Karpas-422 (cell line): ENCODE measurements around the gene CHST11. TPM values are rescaled to one million over a fixed set of nuclear protein-coding genes. Genes with fewer than 3 reads are reported as not detected.

Experiments
- DNase-seq: peaks from one replicate; pipeline ENCODE4 v3.0.0-alpha.2; 2015
- H2AFZ ChIP-seq: fragments of 200-600 bp; sonication (generic); 2 replicates; pipeline ENCODE4 v1.6.1; 2014; ENCODE audit warnings: antibody characterized with exemption, low read length, mixed read lengths
- H3K27ac ChIP-seq: fragments of 200-600 bp; sonication (generic); 2 replicates; pipeline ENCODE4 v1.5.1; 2014; ENCODE audit warnings: mild to moderate bottlenecking, low read length, moderate library complexity
- H3K27me3 ChIP-seq: fragments of 200-600 bp; sonication (generic); 2 replicates; pipeline ENCODE4 v1.6.1; 2014; ENCODE audit warnings: low read length, mixed read lengths
- H3K36me3 ChIP-seq: fragments of 200-600 bp; sonication (generic); 2 replicates; pipeline ENCODE4 v1.6.1; 2014; ENCODE audit warnings: low read length, mixed read lengths; ENCODE audit not compliant: insufficient read depth
- H3K4me1 ChIP-seq: fragments of 200-600 bp; sonication (generic); 2 replicates; pipeline ENCODE4 v1.6.1; 2014; ENCODE audit warnings: mild to moderate bottlenecking, low read length, mixed read lengths
- H3K4me2 ChIP-seq: fragments of 200-600 bp; sonication (generic); 2 replicates; pipeline ENCODE4 v1.6.1; 2014; ENCODE audit warnings: low read length, low read depth, mild to moderate bottlenecking; ENCODE audit not compliant: poor library complexity, severe bottlenecking
- H3K4me3 ChIP-seq: fragments of 200-600 bp; sonication (generic); 2 replicates; pipeline ENCODE4 v1.5.1; 2014; ENCODE audit warnings: mild to moderate bottlenecking, antibody characterized with exemption, low read length, mixed read lengths
- H3K79me2 ChIP-seq: fragments of 200-600 bp; sonication (generic); 2 replicates; pipeline ENCODE4 v1.6.1; 2014; ENCODE audit warnings: mild to moderate bottlenecking, low read length, mixed read lengths
- H3K9ac ChIP-seq: fragments of 200-600 bp; sonication (generic); 2 replicates; pipeline ENCODE4 v1.6.0; 2014; ENCODE audit warnings: low read length
- H3K9me2 ChIP-seq: fragments of 200-600 bp; sonication (generic), shearing (Covaris generic); replicated peaks from 2 replicates; pipeline ENCODE4 v1.6.0; 2014; ENCODE audit warnings: mild to moderate bottlenecking, low read length, moderate library complexity; ENCODE audit not compliant: insufficient read depth
- H3K9me3 ChIP-seq: fragments of 300-700, 200-600 bp; sonication (generic); 2 replicates; pipeline ENCODE4 v1.6.1; 2014; ENCODE audit warnings: low read length, mixed read lengths
- H4K20me1 ChIP-seq: fragments of 200-600 bp; sonication (generic); 2 replicates; pipeline ENCODE4 v1.6.1; 2014; ENCODE audit warnings: mild to moderate bottlenecking, antibody characterized with exemption, low read length, low read depth; ENCODE audit not compliant: insufficient read depth
- total RNA-seq: library from RNA; depleted of rRNA; stranded (reverse); fragments of >200 nt; shearing (Covaris generic); gene quantifications from 2 replicates; pipeline ENCODE4 v1.2.3, GENCODE V29; 2014; ENCODE audit warnings: low replicate concordance

The CHST11 gene
- total RNA-seq, 1 experiment from 2014 or later = not detected

GRCh38 chr12:104672096-104672445 lies 215.3 kb downstream of the CHST11 start:
- H3K9ac ChIP-seq = no peak overlapping the region
- H3K4me1 ChIP-seq = no peaks in the 10 kb centered on the region
- no peaks in the 10 kb centered on the region for H3K36me3 ChIP-seq

GRCh38 chr12:104672501-104673265 lies 215.9 kb downstream of the CHST11 start:
- Histone ChIP-seq H3K27ac (no peak overlapping the region), H3K9me2 (no peaks in the 10 kb centered on the region), H3K79me2 (no peaks in the 10 kb centered on the region), H3K4me2 (no peak overlapping the region), H3K9me3 (no peaks in the 10 kb centered on the region), H3K9ac (no peak overlapping the region), H2AFZ (no peak overlapping the region), H3K4me3 (no peak overlapping the region), H4K20me1 (0 out of 2 replicates have a peak, but pooled peaks cover 2% of the 10 kb centered on the region), H3K27me3 (no peaks in the 10 kb centered on the region), H3K36me3 (no peaks in the 10 kb centered on the region), H3K4me1 (no peaks in the 10 kb centered on the region)
- DNase-seq = no peak

More at GRCh38 chr12:104672096-104672445, 215.3 kb downstream of the CHST11 start:
- no peak overlapping the region for H2AFZ ChIP-seq
- no peaks in the 10 kb centered on the region for H3K9me2 ChIP-seq
- H3K27ac ChIP-seq = no peak overlapping the region
- no peak overlapping the region for H3K4me2 ChIP-seq
- no peak for DNase-seq
- no peaks in the 10 kb centered on the region for H3K27me3 ChIP-seq
- H4K20me1 ChIP-seq = 0 out of 2 replicates have a peak, but pooled peaks cover 6% of the 10 kb centered on the region
- H3K79me2 ChIP-seq = no peaks in the 10 kb centered on the region
- H3K9me3 ChIP-seq = no peaks in the 10 kb centered on the region
- H3K4me3 ChIP-seq = no peak overlapping the region

- H3K9ac ChIP-seq = no peak overlapping the region
- no peaks in the 10 kb centered on the region for H4K20me1 ChIP-seq
- H3K36me3 ChIP-seq = no peaks in the 10 kb centered on the region
- no peaks in the 10 kb centered on the region; the same call in 1 of the 2 replicates for H3K4me1 ChIP-seq
- no peak for DNase-seq
- no peaks in the 10 kb centered on the region for H3K9me2 ChIP-seq
- no peaks in the 10 kb centered on the region for H3K27me3 ChIP-seq
- no peak overlapping the region for H3K4me2 ChIP-seq
- no peaks in the 10 kb centered on the region for H3K9me3 ChIP-seq
- no peaks in the 10 kb centered on the region for H3K79me2 ChIP-seq
- no peak overlapping the region for H2AFZ ChIP-seq
- H3K4me3 ChIP-seq = no peak overlapping the region
- H3K27ac ChIP-seq = no peak overlapping the region
Measured at GRCh38 chr12:104673294-104673693, 216.5 kb downstream of the CHST11 start.

GRCh38 chr12:104673696-104674482 lies 217.1 kb downstream of the CHST11 start:
- no peak overlapping the region for H3K4me2 ChIP-seq
- H3K27ac ChIP-seq = no peak overlapping the region
- no peak overlapping the region for H2AFZ ChIP-seq
- no peaks in the 10 kb centered on the region for H3K27me3 ChIP-seq
- no peaks in the 10 kb centered on the region for H3K9me2 ChIP-seq
- no peak overlapping the region for H3K9ac ChIP-seq
- no peak for DNase-seq
- no peaks in the 10 kb centered on the region for H3K79me2 ChIP-seq
- H3K4me1 ChIP-seq = no peaks in the 10 kb centered on the region; the same call in 1 of the 2 replicates
- no peaks in the 10 kb centered on the region for H3K9me3 ChIP-seq
- H3K4me3 ChIP-seq = no peak overlapping the region
- H4K20me1 ChIP-seq = no peaks in the 10 kb centered on the region
- H3K36me3 ChIP-seq = no peaks in the 10 kb centered on the region

GRCh38 chr12:104676636-104677035 lies 219.9 kb downstream of the CHST11 start:
- no peaks in the 10 kb centered on the region for H3K9me2 ChIP-seq
- H3K4me1 ChIP-seq = peaks cover 7% of the 10 kb centered on the region
- H3K4me3 ChIP-seq = no peak overlapping the region
- no peaks in the 10 kb centered on the region for H4K20me1 ChIP-seq
- no peak overlapping the region for H3K27ac ChIP-seq
- no peak for DNase-seq
- H2AFZ ChIP-seq = no peak overlapping the region
- no peaks in the 10 kb centered on the region for H3K9me3 ChIP-seq
- H3K9ac ChIP-seq = no peak overlapping the region
- H3K79me2 ChIP-seq = no peaks in the 10 kb centered on the region
- no peak overlapping the region for H3K4me2 ChIP-seq
- no peaks in the 10 kb centered on the region for H3K27me3 ChIP-seq
- no peaks in the 10 kb centered on the region for H3K36me3 ChIP-seq

GRCh38 chr12:104677441-104678089 lies 220.8 kb downstream of the CHST11 start:
- H3K4me2 ChIP-seq = no peak overlapping the region
- no peak for DNase-seq
- no peak overlapping the region for H3K27ac ChIP-seq
- no peak overlapping the region for H3K4me3 ChIP-seq
- H4K20me1 ChIP-seq = no peaks in the 10 kb centered on the region
- no peaks in the 10 kb centered on the region for H3K9me3 ChIP-seq
- H3K79me2 ChIP-seq = no peaks in the 10 kb centered on the region
- H3K36me3 ChIP-seq = no peaks in the 10 kb centered on the region
- H2AFZ ChIP-seq = no peak overlapping the region
- peaks cover 7% of the 10 kb centered on the region for H3K4me1 ChIP-seq
- H3K27me3 ChIP-seq = no peaks in the 10 kb centered on the region
- no peaks in the 10 kb centered on the region for H3K9me2 ChIP-seq
- no peak overlapping the region for H3K9ac ChIP-seq

- no peaks in the 10 kb centered on the region for H3K79me2 ChIP-seq
- no peaks in the 10 kb centered on the region for H3K27me3 ChIP-seq
- no peaks in the 10 kb centered on the region for H4K20me1 ChIP-seq
- H3K36me3 ChIP-seq = no peaks in the 10 kb centered on the region
- H3K9ac ChIP-seq = no peak overlapping the region
- peak; percentile 75 for DNase-seq
- no peak overlapping the region for H2AFZ ChIP-seq
- no peak overlapping the region for H3K4me3 ChIP-seq
- no peaks in the 10 kb centered on the region for H3K9me3 ChIP-seq
- no peak overlapping the region for H3K4me2 ChIP-seq
- no peaks in the 10 kb centered on the region for H3K9me2 ChIP-seq
- H3K4me1 ChIP-seq = peaks cover 7% of the 10 kb centered on the region
- no peak overlapping the region for H3K27ac ChIP-seq
Measured at GRCh38 chr12:104680070-104680469, 223.3 kb downstream of the CHST11 start.

- H3K9ac ChIP-seq = no peak overlapping the region
- H3K79me2 ChIP-seq = no peaks in the 10 kb centered on the region
- no peaks in the 10 kb centered on the region for H4K20me1 ChIP-seq
- no peaks in the 10 kb centered on the region for H3K9me3 ChIP-seq
- H3K4me1 ChIP-seq = peaks cover 7% of the 10 kb centered on the region
- no peak overlapping the region for H3K27ac ChIP-seq
- no peak overlapping the region for H2AFZ ChIP-seq
- H3K27me3 ChIP-seq = no peaks in the 10 kb centered on the region
- no peak for DNase-seq
- H3K36me3 ChIP-seq = no peaks in the 10 kb centered on the region
- no peak overlapping the region for H3K4me3 ChIP-seq
- no peaks in the 10 kb centered on the region for H3K9me2 ChIP-seq
- H3K4me2 ChIP-seq = no peak overlapping the region
Measured at GRCh38 chr12:104680491-104680890, 223.7 kb downstream of the CHST11 start.
